Stimulated activated CD8-positive, alpha-beta memory T cell treated with anti-CD3 and anti-CD28 coated beads, Interleukin-2, amount 100 ng/mL, for 48 hours (primary cell): ENCODE data around the gene POU6F2.
"Not testable (repeated sequence)": the region's sequence is repeated elsewhere in the genome, so short reads cannot be mapped to it uniquely, and the experiment has no call there.

Source experiments
- DNase-seq, 2 donors: peaks; one replicate each; pipeline ENCODE4 v3.0.0-alpha.2; 2020; ENCODE audit warnings: low read depth in 2 of 2

The POU6F2 gene

DNA sequence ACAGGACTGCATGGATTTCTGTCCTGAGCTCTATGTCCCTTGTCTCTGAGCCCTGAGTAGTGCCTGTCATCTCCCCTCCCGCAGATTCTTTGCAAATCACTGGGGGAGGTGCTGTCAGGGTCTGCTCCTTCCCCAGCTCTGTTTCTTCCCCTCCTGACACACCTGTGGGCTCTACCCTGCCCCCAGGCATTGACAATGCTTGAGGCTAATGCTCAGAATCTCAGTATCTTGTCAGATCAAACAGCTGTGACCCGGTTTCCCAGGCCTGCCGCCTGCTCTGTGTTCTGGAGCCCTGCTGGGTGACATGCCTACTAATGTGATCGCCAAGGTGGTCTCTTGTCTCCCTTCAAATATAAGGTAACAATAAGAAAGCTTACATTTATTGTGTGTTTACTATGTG, 209.0 kb downstream of the POU6F2 start:
- DNase-seq, result no peak

DNA sequence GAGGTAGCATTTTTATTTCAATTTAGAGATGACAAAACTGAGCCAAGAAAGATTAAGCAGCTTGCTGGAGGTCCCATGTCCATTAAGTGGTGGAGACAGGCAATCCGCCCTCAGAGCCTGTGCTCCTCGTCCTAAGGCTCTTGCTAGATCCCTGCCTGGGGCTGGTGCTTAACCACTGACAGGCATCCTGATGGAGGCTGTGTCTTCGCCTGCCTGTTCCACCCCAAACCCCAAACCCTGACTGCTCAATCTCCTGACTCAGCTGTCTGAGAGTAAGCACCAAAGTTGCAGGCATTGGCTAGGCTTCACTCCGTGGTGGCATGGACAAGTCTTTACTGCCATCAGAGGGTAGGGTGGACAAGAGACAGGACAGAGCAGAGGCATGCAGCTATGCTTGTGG, 209.4 kb downstream of the POU6F2 start:
- no peak for DNase-seq

DNA sequence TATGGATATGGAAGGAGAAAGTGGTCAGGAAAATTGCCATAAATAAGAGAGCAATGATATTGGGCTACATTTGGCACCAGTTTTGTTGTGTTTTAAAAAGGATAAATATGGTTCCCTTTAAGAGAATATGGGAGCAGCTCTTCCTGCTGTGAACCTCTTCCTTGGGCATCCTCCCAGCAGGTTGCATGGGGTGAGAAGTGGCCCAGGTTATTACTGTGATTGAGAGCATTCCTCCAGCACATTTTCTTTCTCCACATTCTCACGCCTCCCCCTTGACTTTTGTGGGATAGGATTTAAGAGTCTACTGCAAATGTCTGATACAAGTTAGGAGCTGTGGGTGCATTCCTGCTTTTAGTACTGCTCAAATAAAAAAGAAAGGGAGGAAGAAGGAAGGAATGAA, 214.8 kb downstream of the POU6F2 start:
- no peak for DNase-seq

DNA sequence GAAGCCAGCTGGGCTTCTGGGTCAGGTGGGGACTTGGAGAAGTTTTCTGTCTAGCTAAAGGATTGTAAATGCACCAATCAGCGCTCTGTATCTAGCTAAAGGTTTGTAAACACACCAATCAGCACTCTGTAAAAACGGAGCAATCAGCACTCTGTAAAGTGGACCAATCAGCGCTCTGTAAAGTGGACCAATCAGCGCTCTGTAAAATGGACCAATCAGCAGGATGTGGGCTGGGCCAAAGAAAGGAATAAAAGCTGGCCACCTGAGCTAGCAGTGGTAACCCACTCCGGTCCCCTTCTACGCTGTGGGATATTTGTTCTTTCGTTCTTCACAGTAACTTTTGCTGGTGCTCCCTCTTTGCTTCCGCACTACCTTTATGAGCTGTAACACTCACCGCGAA, 216.7 kb downstream of the POU6F2 start:
- not testable (repeated sequence) for DNase-seq

DNA sequence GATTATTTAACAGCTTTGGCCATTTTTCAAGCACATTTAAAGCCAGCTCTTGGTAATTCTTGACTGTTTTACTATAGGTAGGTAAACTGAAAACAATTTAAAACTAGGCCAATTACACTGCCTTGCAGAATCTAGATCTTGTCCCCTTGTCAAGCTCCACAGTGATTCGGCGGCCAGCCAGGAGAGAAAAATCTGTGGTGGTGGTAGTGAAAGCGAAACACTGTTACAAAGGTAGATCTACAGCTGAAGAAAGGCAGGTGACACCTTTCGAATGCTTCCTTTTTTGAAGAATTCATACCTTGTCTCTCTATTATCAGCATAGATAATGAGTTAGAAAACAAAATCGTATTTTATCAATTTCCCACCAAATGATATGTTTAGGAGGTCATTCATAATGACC, 218.3 kb downstream of the POU6F2 start:
- no peak for DNase-seq

DNA sequence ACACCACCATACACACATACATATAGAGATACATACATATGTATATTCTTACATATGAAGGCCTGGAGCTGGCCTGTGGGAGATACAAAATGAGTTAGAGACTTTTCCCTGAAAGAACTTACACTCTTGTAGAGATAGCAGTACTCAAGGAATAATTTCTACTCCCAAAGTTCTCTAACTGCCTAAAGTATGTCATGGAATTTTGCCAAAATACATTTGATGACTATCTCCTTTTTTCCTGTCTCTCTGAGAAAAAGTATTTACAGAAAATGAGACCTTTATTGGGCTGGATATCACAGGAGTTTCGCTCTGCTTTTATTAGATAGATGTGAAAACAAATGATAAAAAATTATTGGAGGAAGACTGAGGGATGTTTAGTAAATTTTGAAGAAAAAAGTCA, 220.1 kb downstream of the POU6F2 start:
- DNase-seq, result no peak

DNA sequence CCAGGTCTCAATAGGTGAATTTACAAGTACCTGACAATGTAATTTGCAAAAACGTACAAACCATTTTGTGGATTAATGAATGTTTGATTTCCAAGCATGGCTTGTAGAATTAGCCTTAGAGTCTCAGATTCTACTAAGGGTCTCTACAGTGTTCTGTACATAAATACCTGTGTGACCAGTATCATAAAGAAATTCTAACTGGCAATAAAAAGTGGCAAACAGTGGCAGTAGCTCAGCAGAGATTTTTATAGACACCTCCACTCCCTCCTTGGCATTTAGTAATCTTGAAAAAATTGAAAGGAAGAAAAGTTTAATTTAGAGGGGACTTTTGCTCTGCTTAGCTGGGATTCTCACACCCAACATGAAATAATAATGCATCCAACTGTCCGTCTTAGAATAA, 220.8 kb downstream of the POU6F2 start:
- DNase-seq, result no peak

DNA sequence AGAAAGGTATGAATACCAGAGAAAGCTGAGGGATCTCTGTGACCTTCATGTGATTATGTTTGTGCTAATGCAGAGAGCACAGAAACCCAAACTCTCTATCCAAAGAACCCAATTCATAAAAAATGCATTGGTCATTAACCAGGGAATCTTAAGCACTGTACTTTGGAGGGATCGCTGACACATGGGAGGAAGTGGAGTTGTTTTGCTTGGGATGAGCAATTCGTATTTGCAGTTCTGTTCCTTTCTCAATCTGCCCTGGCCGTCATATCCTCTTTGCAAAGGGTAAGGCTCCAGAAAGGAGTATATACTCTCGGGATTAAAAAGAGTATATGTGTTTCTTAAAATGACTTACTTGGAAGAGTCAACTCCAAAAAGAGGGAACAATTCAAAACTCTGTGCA, 221.3 kb downstream of the POU6F2 start:
- no peak for DNase-seq

DNA sequence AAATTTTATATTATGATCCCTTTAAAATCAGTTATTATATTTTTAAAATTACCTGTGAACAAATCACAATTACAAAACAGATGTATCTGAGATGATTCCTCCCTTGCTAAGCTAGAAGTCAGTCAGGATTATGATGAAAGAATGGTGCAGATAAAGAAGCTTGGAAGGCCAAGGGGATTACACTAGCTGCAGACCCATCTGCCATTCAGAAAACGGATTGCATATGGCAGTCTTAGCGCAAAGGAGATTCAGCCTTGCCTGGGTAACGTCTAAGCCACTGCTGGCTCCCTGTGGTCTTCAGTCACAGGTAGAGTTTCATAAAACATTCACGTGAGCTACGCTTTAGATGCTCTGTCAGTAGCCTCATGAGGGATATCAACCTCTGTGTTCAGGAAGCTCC, 222.2 kb downstream of the POU6F2 start:
- no peak for DNase-seq

DNA sequence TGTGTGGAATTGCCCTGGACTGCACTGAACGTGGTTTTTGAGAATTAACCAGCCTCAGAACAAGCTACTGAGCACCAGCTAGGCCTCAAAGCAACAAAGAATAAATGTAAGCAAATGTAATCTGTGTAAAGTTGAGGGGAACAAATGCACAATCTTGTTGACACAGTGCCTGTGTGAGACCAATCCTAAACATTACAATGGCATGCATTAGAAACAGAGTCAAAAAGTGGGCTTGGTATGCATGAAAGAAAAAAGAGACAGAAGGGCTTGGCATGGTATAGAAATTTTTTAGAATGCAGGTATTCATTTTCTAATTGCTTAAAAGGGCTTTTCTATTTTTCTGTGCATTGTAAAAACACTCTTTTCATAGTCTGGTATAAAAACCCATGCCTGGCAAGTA, 224.3 kb downstream of the POU6F2 start:
- DNase-seq, result no peak

DNA sequence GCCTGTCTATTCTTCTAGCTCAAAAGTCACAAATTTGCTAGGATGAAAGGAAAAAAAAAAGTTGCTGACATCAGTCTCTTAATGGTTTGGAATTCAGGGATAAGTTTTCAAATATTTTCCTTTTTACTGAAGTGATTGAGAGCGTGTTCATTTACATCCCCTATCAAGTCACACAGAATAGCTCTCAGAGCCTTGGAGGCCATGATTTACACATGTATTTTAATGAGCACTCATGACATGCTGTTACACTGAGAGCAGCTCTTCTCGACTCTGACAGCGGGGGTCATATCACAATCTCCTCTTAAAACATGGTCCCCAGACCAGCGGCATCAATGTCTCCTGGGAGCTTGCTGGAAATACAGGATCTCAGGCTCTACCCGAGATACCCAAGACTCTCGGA, 232.7 kb downstream of the POU6F2 start:
- no peak for DNase-seq

DNA sequence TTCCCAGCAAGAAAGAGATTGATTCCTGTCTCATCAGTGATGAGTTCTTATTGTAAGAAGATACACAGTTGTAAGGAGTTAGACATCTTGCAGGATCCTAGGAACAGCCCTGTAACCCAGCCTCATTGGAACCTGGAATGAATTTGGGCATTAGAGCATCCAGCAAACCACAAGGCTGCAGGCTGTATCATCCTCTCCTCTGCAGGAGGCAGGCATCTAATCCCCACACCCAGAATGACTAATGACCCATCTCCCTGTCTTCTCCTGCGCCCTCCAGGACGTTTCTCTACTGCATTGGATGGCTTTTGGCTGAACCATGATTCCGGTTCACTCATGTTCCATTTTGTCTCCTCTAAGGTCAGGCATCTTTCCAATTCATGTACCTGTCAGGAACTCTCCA, 233.9 kb downstream of the POU6F2 start:
- no peak for DNase-seq

DNA sequence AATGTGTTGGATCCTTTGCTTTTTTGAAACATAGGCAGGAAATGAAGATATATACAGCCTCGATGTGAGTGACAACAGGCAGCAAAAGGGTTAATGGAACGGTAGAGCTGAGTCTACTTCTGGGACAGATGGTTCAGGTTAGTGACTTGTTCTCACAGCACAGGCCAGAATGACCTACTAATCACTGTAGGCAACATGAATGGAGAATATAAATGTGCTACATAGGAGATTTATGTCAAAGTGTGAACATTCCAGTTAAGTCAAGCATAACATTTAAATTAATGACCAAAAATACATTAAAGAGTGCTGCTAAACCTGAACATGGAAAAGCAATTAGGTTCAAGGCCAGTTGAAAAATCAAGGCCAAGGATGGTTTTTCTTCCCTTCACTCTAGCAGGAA, 235.2 kb downstream of the POU6F2 start:
- no peak for DNase-seq

DNA sequence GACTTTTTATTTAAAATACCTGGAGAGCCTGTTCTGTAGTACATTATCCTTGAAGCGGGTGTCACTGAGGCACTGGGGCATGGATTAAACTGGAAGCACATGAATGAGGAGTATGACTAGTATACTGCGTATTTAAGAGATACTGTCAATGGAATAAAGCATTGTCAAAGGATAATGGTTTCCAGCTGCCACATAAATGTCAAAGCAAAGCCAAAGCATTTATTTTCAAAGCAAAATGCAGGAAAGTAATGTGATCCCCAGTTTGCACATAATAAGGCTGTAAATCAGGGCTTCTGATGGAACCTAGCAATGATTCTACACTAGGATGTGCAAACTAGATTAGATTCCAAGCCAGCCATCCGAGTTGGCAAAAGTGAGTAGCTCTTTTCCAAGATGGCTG, 240.1 kb downstream of the POU6F2 start:
- no peak for DNase-seq

DNA sequence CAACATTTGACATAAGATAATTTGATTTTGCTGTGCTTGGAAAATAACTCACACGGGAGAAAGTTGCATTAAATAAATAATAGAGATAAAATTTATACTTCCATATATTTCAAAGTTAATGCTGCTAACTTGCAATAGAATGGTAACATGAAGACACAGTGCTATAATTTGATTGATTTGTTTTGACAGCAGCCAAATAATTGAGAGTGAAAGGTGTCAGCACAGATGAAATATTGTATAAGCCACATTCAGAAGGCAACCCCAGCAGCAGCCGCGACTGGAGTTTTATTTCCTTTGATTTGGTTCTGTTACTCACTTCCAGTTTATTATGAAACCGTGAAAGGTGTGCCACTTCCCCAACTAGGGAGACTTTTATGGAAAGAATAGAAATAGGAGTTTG, 242.2 kb downstream of the POU6F2 start:
- DNase-seq, result no peak

DNA sequence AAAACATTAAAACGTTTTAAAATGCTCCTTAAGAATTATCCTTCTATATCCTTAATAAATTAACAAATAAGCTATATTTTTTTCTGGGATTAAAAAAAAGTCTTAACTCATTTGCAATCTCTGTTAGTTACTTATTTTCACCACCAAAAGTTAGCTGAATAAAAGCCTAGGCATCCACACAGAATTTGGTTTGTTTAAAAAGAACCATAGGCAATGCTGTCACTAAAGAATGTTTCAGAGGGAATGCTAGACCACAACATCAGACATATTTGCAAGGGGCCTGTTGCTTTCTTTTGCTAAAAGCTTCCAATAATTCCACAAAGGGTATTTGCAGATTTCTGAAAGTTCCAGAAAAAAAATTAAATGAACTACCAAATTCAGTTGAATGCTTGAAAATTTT, 244.2 kb downstream of the POU6F2 start:
- no peak for DNase-seq

DNA sequence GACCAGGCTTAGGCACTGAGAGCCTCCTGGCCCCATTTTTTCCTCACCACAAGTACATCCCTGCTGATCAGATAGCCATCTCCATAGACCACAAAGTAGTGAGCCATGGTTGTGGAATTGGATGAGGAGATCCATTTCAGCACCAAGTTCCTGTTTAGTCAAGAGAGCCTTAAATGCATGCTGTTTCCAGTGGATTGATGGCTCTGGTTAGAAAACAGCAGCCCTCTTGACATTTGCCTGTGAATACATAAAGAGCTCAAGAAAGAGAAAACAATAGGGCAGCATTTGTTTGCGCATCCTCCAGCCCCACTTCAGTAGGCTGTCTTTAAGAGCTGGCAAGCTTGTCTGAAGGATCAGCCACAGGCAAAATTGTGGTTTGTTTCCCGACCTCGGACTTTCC, 251.2 kb downstream of the POU6F2 start:
- no peak for DNase-seq

DNA sequence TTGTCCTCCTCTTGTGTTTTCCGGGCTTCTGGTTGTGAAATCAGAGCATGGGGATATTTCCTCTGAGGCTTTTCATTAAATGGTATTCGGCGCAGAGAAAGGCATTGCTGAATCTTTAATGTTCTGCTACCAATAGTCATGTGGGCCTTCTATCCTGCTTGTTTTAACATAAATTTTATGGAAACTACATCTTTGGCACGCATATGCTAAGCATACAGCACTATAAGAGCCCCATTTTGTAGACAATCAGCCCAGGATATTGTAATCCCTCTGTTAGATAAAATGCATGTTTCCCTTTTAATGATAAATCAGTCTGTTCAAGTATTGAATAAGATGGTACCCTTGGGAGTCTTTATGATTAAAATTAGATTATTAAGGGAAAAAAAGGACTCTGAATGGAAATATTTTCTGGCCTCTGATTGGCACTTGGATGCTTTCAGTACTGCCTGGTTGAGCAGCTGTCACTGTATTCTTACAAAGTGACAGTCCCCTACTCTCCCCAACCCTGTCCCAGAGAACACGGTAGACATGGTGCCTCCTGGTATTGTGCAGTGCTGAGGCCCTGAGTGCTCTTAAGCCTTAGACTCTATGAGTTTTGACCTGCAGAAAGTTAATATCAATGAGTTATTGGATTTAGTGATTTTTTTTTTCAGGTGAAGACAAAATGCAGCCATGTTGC, 256.3 kb downstream of the POU6F2 start:
- DNase-seq, result no peak

DNA sequence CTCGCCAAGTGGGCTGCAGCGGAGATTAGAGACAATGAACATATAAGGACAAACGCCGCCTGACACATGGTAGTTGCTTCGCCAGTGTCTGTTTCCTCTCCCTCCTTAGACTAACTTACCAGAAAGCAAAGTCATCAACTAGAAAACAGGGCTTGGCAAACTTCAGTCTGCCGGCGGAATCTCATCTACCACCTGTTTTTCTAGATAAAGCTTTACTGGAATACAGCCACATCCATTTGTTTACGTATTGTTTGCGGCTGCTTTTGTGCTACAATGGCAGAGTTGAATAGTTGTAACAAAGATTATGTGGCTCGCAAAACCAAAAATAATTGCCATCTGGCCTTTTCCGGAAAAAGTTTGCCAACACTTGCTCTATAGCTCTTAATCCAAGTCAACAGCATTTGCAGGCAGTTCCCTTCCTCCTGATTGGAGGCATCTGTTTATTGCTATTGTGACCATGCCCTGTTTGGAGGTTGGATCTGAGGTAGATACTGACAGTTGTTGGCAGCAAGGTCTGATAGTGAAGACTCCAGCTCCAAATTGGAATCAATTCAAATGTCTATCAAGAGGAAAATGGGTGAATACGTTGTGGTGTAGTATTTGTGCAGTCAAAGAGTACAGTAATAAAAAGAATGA, 260.6 kb downstream of the POU6F2 start:
- no peak for DNase-seq

DNA sequence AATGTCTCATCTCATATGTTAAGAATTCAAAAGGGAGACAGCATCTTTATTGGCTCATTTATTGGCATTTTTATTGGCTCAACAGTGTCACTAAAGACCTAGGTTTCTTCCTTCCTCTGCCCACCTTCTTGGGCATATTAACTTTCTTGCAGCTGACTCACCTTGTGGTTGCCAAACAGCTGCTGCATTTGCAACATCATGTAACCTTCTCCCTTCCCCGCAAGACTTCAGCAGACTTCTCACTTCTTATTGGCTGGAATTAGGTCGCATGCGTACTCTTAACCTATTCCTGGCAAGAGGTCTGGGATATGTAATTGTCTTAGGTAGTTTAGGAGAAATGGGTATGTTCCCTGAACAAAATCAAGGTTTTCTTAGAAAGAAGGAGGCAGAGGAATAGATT, 263.2 kb downstream of the POU6F2 start:
- DNase-seq, result no peak

DNA sequence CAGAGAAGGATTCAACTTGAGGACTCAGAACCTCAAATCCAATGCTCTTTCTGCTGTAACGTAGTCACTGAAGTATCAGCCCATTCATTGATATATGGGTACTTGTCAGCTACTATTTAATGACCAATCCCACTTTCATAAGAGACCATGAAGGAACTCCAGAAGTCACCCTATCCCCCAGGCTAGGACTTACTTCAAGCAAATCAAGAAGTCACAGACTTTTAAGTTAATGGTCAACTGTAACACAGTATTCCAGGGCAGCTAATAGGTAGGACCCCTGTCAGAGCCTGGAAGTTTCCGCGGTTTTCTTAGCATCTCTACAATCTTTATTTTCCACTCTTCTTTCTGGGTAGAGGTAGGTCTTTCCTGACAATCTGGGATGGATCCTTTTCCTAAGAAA, 269.9 kb downstream of the POU6F2 start:
- no peak for DNase-seq

DNA sequence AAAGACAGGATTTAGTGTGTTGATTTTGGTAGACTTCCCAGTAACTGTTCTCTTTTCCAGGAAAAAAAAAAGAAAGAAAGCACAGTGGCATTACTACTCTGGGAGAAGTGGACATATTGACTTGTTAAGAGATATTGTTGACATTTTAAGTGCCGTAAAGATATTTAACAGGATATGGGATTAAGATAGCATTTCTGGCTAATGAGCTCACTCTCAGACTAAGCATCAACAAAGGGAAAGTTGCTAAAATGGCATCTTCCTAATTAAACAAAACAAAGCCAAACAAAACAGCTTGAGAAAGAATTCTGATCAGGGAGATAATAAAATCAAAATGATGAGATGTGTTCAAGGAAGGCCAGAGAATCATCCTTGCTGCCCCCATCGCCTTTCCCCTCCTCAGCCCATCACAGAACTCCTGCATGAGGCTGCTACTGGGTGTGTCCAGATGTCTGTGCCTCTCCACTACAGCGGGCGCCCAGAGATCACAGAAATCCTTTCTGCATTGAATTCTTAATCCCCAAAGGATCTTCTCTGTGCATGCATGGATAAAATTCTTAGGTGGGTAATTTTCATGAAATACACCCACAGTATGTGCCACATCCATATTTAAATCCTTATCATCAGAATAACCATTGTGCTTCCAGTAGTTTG, 270.5 kb downstream of the POU6F2 start:
- no peak for DNase-seq

DNA sequence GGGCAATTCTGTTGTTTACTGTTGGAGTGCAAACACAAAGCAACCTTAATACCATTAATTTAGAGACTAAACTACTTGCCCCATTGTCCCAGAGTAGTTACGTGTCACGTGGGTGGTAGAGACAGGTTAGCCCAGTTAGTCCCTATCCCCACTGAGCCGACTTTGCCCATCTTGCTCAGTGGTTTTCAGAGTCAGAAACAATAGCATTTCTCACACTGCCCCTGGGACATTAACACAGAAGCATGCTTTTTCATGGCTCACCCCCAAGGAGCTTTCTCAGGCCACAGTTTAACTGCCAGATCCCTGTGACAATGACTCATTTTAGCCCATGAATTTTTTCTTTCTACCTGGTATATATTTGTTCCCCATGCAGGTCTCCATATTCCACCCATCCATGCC, 271.0 kb downstream of the POU6F2 start:
- no peak for DNase-seq
